Stimulated activated CD8-positive, alpha-beta memory T cell treated with anti-CD3 and anti-CD28 coated beads, Interleukin-2, amount 100 ng/mL, for 1 hour (primary cell): ENCODE measurements around the gene L3HYPDH.

ENCODE experiments used
- DNase-seq, 2 donors: peaks; one replicate each; pipeline ENCODE4 v3.0.0-alpha.2; 2020; ENCODE audit warnings: low read depth in 2 of 2

Gene L3HYPDH

DNA sequence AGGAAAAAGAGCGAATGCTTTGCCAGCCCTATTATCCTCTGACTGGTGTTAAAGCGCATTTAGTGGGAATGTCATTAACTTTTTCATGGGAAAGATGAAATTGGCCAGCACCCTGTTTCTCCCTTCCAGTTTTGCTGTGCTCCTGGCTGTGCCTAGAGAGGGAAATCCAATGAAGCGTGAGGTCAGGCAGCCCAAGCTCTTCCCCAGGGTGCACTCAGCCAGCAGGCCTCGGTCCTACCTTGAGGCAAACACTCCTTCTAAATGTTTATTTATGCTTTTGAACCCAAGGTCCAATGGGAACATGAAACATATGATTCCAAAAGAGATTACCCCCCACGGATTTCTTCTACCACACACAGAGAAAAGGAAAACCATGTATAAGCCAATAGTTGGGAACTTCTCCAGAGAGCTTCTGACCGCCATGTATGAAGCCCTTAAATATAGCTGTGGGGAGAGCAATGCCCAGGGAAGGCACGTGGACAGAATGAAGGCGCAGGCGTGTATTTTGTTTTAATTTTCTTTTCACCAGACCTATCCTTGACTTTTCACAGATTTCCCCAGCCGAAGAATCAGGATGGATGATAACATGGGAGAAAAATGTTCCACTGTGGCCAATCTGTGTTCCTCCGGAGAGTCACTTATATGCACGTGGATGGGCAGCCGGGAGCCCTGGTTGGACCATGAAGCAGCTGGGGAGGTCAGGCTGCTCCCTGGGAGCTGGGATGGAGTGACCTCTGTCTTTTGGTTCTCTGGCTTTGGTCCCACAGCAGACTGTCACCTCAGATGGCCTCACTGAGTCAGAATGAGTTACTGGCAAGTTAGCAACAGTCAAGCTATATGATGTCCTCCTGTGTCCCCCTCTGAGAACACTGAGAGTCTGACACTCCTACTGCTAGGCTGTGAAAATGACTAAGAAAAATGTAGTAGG is 56.3 kb downstream of the L3HYPDH start:
- DNase-seq = no peak

DNA sequence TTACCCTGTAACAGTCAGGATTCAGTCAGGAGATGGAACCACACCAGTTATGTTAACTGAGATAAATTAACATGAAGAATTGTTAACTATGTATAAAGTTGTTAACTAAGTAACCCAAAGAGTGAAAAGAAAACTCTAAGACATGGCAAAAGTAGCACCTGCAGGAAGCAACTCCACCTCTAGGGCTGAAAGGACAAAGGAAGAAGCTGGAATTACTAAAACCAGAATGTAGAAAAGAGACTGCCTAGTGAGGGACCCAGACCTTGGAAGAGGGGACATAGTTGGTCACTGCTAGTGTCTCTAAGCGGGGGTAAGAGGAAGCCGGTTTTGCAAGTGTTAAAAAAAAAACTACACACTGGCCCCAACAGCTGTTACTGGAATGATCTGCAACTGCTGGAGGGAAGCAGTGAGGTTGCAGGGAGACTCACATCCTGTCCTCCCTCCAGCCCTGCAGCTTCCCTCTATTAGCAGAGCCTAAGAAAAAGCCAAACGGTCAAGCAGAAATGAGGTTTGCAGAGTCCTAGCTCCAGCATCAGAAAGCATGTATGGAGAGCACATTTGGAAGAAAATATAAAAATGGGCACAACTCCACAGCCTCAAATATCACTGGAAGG is 58.8 kb downstream of the L3HYPDH start:
- DNase-seq = no peak

GRCh38 chr14:59424341-59425071 is 59.7 kb downstream of the L3HYPDH start:
- no peak for DNase-seq
